Embryonic facial prominence (tissue), 1 donor: ENCODE results near the gene SLC8A1.

ENCODE experiments used
- DNase-seq: peaks from one replicate; pipeline ENCODE4 v3.0.0-alpha.2; 2016; ENCODE audit errors: extremely low spot score

Gene SLC8A1

DNA sequence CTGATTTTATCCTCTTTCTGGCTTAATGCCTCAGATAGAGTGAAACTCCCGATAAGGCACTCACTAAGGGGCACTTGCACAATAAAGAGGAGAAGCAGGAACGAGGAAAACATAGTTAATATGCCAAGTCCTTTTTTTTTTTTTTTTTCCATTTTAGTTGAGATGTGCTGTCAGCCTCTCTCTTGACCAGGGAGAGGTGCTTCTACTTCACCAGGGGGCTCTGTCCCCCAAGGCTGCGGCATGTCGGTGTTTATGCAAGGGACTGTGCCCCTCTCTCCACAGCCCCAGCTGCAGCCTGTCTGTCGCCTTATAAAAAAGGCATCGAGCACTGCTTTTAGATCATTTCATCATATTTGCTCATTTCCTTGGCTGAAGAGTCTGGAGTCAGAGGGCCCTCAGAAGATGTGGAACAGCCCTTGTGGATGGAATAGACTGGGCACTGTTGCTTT lies 178.1 kb downstream of the SLC8A1 start:
- DNase-seq = no peak

DNA sequence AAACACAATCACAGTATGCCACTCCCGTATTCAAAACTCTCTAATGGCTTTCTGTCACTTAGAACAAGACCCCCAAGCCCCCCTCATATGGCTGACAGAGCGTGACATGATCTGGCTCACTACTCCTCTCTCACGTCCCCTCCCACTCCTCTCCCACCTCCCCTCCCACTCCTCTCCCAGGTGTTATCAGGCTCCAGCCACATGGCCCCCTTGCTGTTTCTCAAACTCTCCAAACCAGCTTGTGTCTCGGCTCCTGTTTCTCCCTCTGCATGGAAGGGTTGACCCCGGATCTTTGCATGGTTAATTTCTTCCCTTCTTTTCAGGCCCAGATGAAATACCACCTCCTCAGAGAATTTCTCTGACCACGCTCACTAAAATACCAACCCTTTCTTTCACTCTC lies 180.8 kb downstream of the SLC8A1 start:
- no peak for DNase-seq

DNA sequence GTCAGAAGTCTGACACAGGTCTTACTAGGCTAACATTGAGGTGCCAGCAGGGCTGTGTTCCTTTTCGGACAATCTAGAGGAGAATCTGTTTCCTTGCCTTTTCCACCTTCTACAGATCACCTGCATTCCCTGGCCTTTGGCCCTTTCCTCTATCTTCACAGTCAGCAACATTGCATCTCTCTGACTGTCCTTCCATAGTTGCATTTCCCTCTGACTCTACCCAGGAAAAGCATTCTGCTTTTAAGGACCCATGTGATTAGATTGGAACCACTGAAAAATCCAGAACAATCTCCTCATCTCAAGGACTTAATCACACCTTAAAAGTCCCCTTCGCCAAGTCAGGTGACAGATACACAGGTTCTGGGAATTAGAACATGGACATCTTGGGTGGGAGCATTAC lies 181.5 kb downstream of the SLC8A1 start:
- no peak for DNase-seq

DNA sequence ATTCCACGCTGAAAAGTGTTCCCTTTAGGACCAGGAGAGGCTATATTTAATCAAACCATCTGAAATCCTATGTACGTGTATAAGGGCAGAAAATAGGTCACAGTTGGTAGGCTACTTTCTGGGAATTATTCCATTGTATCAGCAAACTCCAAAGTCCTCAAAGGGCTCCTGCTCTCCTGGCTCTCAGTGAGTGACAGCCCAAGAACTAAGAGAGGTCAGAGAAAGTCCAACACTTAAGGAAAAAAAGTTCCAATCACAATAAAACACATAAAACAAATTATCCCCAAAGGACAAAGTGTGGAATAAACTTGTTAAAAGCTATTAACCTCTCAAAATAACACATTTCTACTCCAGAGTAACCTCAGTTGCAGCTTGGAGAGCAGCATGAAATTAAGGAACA lies 183.3 kb downstream of the SLC8A1 start:
- no peak for DNase-seq

DNA sequence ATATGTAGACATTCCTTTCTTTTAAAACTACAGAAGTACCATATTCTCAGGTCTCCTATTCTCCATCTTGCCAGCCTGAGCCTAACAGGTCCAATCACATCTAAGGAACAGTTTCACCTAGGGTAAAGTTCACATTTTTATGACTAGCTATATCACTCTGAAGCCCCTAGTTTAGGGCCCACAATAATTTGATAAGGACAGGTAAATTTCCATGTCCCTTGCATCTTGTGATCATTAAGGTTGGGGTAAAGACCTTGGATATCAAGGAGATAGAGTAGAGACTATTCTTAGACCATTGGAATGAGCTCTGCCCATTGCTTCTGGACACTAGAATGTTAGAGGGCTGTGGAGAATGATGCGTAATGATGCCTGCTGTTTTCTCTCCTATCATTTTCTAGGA lies 185.7 kb downstream of the SLC8A1 start:
- DNase-seq = no peak

DNA sequence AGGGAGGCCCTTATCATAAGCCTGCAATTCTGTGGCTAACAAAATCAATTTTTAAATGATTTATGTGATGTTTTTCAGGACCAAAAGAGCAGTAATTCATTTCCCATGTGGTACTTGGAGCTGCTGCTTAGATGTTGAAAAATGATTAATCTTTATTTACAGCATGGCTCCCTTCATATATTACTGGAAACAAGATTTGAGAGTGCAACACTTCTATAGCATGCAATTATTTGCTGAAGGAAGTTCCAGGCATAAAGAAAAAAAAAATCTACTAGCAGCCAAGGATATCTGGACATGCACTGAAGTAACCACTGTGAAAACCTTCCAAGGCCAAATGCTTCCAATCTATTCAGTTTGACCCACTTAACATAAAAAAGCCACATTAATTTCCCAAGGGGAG lies 186.3 kb downstream of the SLC8A1 start:
- no peak for DNase-seq

DNA sequence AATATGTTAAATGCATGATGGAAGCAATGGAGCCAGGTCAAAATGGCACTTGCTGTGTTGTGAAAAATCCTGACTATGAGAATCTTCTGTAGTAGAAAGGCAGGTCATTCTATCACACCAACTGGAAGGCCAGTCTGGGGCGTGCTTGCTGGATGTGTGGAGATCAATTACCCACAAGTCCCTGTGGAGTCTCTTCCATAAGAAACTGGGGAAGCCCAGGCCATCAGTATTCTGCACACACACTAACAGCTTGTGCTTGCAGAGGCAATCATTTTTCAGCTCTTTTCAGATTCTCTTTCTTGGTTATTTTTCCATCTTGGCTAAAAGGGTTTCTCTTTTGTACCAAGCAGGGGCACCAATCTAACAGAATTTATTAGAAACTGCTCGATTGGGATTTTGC lies 190.8 kb downstream of the SLC8A1 start:
- no peak for DNase-seq

DNA sequence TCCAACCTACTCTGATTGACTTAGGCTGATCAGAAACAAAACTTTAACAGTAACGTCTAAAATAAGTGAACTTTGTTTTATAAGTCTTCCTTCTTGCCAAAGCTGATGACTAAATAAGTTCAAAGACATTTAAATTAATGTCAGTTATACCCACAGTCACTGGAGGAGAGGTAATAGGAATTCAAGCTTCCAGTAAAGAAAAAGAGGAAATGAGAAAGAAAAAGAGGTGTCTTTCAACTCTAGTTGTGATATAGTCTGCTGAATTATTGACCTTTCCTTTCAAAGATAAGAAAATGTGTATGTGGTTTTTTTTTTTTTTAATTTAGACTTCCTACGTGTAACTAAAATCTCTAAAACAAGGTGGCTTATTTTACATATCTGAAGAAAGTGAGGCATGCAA lies 191.5 kb downstream of the SLC8A1 start:
- no peak for DNase-seq

DNA sequence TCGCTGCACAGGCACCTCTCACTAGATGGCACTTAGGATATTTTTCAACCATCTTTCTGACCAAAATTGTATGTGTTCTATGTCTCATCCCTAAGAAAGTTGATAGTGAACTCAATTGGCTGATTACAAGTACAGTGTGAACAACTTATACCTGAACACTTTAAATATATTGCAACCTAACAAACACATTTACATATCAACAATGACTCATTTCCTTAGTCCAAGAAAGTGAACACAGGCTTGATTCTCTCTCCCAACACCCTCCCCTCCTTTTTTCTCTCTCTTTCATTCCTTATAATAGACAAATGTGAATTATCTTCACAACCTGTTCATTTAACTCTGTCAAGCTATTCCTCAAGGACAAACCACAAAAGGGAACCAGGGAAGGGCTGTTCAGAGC lies 192.0 kb downstream of the SLC8A1 start:
- DNase-seq = no peak

DNA sequence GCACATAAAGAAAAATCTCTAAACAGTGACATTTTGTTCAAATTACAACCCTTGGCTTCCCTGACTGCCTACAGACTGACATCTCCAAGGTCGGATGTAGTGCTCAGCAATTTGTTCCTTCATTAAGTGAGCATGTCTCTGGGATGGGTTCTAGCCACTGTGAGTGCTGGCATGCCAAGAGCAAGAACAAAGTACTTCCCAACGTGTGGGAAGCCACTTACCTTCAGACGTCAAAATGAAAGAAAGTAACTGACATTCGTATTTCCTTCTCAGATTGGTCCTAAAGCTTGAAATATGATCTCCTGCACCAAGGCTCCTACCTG lies 193.8 kb downstream of the SLC8A1 start:
- DNase-seq = no peak

DNA sequence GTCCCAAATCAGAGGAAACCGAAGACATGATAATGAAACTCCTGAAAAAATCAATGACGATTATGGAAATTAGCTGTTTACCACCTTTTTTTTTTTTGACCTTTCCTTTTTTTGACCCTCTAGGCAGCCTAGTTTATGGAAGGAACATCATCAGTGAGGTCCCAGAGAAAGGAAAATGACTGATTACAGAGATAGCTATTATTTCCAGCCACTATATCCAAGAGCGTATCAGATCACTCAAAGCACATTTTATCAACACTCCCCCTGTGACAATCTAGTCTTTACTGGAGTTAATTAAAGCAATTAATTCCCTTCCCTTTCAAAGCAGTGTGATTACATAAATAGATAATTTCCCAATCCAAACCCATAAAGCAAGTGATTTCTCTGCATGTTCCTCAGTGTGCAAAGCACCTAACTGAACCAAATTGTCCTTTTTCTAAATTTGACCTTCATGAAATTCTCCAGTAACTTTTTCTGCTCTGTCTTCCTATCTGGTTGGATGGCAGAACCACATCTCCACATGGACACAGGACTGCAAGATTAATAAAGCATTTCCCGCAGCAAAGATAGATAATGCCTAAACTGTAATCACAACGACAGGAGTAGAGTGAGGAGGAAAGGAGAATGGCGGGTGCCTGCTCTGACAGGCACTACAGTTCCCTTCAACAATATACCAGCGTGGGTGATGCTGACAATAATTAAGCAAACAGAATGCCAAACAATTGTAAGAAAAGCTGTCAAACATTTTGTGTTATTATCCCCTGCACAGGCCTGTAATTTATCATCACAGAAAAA lies 194.4 kb downstream of the SLC8A1 start:
- DNase-seq = no peak

DNA sequence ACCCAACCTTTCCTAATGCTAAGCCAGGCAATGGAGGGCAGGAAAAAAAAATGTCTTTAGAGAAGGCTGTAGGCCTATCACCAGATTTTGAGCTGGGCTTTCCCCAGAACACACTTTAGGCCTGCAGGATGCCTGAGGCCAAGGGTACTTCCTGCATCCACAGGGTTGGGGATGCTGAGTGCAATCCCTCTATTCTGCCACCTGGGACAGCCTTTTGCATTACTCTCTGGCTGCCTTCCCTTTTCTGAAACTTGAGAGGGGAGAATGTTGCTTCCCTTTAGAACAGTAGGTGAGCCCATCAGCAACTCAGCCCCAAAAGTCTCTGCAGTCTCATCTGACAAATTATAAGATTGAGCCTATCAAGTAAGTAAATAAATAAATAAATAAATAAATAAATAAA lies 195.2 kb downstream of the SLC8A1 start:
- no peak for DNase-seq

DNA sequence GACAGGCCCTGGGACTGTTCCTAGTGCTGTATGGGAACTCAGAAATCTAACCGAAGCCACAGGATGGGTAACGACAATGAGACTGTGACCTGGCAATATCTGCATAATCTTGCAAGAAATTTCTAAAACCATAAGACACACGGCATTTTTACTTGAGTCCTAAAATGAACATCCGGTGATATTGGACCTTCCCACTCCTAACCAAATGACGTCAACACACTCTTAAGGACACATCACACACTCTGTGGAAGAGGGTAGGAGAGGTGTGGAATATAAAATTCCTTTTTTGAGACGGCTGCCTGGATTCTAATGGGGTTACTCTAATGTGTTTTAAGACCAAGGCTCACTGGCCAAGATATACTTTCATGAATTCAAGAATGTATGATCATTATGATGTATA lies 195.9 kb downstream of the SLC8A1 start:
- DNase-seq = no peak

DNA sequence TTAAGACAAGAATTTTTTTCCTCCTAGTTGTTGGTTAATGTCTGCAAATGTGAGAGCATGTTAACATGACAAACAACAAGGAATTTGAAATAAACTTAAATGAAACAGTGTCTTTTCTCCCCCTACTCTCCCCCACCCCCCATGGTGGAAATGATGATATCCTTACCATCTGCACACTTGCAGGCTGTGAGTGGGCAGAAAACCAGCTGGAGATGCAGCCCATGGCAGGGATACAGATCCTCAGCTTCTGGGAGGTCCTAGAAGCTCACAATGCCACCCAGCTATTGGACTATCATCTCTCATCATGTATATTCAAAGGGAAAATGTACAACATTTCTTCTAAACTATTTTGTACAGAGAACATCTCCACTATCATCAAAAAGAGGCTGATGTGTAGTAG lies 196.8 kb downstream of the SLC8A1 start:
- DNase-seq = no peak

DNA sequence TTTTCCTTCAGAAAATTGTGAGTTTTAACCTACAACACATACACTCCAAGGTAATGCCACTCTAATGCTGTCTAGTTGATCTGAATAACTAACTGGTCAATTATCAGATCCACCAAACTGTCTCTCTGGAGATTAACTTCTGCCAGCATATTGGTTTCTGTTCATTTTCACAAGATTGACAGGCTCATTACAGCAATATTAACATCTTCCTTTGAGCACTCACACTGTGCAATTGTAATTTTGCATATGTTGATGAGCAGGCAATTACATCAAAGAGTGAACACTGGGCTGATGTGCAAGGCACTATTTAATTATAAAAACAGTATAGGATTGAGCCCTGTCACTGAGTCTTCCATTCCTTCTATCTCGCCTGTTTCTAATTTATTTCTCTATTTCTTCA lies 197.3 kb downstream of the SLC8A1 start:
- no peak for DNase-seq

DNA sequence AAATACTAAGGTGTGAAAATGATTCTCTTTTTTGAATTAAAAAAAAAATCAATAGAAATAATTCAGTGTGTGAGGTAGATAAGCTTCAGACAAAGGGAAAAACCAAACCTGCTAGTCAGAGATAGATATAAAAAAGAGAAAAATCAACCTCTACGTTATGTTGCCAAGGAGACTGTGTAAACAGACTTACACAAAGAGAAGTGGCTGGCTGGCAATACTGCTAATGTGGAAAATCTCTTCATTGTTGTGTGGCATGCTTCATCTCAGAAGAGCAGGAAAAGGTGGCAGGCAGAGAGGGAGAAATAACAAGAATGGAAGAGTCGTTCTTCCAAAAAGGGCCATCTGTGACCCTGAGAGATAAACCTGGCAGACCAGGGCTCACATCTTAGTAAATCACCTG lies 200.8 kb downstream of the SLC8A1 start:
- peak; percentile 53 for DNase-seq

DNA sequence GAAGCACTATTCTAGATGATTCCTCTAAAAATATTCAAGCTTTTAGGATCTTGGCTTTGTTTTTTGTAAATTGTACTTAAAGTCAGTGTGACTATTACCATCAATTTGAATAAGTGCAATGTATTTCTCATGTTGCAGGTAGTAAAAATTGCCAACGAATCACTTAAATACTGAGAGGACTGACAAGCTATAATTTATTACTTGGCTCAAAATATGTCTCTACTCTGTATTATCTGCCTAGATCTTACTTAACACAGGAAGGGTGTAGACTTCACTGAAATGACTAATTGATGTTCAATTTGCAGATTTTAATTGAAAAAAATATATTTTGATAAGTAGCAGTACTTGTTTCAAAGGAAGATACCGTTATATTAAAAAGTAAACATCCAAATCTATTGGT lies 202.3 kb downstream of the SLC8A1 start:
- no peak for DNase-seq

DNA sequence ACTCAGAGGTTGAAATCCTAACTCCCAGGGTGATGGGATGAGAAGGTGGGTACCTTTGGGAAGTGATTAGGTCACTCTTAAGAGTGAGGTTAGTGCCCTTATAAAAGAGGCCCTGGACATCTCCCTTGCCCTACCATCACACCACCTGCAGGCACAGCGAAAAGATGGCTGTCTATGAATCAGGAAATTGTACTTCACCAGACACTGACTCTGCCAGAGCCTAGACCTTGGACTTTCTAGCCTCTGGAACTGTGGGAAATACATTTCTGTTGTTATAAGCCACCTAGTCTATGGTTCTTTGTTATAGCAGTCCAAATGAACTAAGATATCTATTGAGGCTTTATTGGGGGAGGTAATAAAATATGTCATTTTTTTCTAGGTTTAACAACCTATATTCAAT lies 203.6 kb downstream of the SLC8A1 start:
- DNase-seq = no peak

DNA sequence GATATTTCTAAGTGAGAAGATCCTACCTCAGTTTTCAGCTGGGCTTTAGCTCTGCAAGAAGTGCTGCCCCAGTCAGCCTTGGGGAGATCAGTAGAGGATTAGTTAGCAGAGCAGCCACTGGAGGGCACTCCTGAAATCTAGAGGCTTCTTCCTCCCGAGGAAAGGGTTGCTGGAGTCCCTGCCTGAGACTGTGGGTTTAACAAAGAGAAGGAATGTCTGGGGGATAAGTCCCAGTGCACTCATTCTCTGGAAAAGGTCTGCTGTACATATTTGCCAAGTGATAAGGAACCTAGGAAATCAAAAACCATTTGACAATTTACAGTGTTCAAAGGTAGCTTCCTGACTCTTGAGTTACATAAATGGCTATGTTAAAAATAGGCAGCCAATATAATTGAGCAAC lies 207.2 kb downstream of the SLC8A1 start:
- no peak for DNase-seq

DNA sequence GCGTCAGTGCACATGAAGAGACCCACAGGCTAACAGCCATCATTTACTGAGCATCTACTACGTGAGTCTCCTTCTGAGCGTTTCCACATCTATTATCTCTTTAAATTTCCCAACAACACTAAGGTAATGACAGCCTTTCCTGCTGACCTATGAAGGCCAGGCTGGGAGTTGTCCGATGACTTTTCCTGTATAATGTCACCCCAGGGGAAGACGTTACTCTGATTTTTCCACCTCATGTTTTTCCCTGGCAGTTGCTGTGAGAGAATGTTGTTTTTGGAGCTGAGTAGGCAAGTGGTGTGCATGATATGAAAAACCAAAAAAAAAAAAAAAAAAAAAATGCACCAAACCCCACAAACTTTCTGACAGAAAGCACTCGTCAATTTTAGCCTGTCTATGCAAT lies 207.6 kb downstream of the SLC8A1 start:
- DNase-seq = no peak

DNA sequence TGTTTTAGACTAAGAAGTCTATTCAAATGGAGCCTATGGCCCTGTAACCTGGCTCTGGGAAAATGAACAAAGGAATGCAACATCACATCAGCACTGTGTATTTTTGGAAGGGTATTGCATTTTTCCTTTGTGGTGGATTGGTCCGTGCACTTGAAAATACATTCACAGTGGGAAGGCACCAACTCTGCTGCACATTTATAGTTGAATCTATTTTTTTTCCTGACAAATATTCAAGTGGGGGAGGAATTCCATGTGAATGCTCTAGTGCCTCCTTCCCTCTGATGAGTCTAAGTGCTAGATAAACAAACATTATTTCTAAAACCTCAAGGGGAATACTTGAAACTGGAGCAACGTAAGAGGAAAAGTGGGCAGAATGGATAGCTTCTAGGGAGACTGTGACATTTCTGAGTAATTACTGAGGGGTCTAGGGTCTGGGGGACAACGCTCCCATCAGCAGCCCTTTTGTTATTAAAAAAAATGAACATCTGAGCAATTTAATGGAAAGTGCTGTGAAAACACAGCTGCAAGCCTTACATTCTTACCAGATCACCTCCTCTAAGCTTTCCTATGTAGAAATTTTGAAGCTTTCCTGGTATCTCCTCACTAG lies 208.2 kb downstream of the SLC8A1 start:
- DNase-seq = no peak

DNA sequence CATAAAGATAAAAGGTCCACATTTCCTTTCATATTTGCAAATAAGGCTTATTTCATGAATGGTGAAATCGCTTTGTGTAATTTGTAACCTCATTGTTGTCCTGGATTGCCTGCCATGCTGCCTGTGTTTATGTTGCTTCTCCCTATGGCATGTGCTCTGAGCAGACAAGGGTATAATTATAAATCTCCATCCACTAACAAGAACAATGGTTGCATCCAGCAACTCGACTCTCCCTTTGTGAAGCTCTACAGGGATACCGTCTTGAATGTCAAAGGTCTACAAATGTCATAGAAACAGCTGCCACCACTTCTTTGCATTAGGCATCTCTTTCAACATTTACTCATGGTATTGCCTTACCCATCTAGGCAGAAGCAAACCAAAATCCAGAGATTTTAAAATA lies 209.6 kb downstream of the SLC8A1 start:
- DNase-seq = no peak

DNA sequence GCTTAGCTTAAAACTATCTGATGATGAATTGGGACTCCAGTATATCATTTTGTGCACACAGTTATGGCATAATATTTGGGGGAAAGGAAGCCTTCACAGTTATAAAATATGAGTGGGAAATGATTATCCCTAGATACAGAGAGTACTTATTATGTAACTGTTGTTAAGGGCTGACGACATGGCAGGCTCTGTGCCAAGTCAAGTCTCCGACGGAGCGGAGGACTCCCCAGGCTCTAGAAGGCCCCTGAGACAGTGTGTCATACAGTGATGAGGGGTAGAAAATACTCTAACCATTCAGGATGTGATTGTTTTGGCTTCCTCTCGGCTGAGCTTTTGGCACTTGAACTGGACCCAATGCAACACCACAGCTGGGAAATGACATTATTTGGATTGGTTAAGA lies 211.8 kb downstream of the SLC8A1 start:
- DNase-seq = peak; percentile 31
